GM21576 (cell line): ENCODE results near the gene DNAI7.
A peak's percentile ranks its signal among the peaks of the same experiment; 100 is the strongest.

ENCODE experiments used
- ATAC-seq: cut with Tn5 transposase; IDR thresholded peaks from one replicate; pipeline ENCODE4 v1.9.1; 2021; ENCODE audit warnings: mild to moderate bottlenecking, moderate library complexity; ENCODE audit not compliant: unreplicated experiment

Gene DNAI7, protein sequence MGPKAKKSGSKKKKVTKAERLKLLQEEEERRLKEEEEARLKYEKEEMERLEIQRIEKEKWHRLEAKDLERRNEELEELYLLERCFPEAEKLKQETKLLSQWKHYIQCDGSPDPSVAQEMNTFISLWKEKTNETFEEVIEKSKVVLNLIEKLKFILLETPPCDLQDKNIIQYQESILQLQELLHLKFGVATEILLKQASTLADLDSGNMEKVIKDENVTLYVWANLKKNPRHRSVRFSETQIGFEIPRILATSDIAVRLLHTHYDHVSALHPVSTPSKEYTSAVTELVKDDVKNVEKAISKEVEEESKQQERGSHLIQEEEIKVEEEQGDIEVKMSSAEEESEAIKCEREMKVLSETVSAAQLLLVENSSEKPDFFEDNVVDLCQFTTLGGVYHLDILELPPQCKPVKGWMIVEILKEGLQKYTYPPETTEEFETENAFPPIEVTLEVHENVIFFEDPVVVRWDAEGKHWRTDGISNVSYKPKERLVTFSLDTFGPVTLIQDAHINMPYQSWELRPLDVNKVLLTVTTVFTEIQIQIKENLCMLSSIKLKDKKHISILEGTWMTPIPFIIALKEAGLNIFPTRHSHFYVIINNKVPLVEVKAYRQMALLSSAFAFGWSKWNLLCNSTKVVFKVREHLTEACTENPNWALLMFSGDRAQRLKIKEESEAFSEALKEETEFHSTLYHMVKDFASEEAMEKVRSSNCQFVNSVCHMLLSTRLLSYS

DNA sequence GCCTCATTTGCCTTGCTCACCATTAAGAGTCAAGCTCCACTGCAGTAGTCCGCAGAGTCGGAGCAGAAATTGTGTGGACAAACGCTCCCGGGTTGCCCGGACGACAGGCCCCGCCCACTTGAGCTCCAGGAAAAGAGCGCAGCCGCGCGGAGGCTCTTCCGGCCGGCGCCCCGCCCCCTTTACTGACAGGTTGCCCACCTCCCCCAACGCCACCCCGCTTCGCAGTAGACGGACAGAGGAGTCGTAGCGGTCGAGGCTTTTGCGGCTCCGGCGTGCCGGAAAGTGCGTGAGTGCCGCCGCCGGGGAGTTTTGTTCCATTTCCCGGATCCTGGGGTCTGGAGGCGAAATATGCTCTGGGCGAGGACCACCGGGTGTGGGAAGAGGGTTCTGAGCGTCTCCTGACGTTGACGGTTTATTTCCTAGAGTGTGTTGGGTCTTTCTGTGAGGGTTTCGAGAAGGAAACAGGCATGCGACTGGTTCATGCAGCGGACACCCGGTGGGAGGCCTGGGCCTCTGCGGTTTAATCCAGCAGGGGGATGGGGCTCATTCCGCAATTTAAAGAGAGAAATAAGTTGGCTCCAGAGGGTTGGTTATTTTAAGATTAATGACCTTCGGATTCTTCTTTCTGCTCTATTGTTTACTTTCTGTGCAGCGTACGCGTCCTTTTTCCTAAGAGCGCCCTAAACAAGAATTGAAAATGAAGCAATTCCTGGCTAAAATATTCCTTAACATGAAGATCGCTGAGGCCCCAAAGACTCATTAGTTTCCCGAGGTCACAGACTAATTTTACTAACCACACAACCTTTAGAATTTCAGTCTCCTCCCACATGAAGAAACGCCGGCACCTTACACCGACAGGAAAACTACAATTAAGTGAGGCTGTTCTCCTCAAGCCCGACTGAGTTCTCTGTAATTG, at the start of gene DNAI7, which contains the start of gene ETFRF1:
TSS of gene DNAI7 (minus strand) at position 105 of the 916 bp plus-strand sequence. CDS start at position 23, 82 bp downstream.
TSS of gene ETFRF1 (plus strand) at position 182 of the 916 bp plus-strand sequence. CDS start 8,720 bp downstream, outside the sequence.
- ATAC-seq: peak; percentile 95

DNA sequence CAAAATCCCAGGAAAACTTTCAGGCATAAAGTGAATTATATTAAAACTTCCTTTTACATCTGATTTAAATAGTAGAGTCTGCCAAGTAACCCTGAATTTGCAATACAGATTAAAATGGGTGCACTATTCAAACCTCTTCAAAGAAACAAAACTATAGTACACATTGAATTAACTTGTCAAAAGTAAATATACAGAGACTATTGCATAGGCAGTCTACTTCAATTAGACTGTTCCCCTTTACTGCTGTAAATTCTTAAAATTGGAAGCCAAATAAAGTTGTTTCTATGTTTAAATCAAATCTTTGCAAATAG, 48.7 kb upstream of the DNAI7 start:
- ATAC-seq: no peak

DNA sequence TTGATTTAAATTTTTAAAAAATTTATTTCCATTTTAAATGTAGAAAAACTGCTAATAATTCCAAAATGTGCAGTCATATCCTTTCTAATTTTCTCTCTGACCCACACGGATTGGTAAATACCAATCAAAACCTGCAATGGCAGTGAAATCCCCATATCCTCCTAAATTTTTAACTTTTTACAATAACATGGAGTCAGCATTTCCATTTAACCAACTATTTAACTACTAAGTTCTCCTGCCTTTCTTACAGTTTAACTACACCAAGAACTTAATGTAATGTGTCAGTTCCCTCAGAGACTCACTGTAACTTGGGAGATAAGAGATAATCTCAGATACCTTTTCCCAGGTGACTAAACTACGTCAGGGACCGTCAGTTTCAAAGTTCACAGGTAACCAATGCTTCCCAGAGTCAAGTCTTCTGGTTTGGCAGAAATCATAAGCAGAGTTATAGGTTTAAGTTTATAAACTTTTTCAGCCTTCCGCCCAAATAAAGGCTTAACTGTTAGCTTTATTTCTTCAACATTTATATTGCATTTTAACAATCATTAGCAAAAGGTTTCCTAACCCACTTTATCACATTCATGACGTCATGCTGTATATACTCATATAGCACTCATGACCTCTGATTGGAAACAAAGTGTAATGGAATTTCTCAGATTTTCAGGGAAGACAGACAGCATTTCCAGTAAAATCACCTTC, 48.2 kb upstream of the DNAI7 start:
- ATAC-seq: no peak

DNA sequence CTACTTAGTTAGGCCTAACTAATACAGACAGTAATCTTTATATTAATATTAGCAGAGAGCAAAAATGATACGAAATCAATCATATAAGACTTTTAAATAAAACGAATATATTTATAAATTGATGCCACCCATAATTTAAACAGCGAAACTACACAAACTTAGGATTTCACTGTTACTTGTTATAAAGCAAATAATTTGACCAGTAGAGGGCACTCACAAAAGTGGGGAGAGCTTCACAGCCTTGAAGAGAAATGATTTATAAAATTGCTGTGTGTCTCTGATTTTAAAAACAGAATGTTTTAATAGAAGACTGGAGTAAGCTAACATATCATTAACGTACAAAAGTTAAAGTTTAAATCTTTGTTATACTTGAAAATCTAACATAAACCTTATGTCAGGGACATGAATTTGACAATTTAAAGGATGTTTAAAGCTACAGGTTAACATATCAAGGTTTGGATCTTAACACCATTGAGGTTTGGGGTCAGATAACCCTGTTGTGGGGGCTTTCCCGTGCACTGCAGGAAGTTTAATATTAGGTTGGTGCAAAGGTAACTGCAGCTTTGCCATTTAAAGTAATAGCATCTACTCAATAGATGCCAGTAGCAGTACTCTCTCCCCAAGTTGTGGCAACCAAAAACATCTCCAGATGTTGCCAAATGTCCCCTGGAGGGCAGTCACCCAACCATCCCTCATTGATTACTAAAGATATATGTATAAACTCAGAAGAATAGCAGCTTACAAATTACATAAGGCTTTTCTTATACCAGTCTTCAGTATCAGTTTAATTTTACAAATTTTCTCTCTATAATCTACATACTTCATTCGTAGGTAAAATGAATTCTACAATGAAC, 46.4 kb upstream of the DNAI7 start:
- peak; percentile 60 for ATAC-seq

DNA sequence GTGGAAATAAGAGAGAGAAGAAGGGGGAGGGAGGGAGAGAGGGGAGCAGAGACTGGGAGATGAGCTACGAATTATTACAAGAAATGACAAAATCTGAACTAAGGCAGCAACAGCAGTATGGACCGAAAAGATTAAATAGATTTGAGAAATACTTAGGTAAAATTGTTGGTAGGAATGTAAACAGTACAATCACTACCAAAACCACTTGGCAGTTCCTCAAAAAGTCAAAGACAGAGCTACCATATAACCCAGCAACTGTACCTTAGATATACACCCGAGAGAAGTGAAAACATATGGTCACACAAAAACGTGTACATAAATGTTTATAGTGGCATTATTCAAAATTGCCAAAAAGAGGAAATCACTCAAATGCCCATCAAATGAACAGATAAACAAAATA, 41.7 kb upstream of the DNAI7 start:
- ATAC-seq: no peak

DNA sequence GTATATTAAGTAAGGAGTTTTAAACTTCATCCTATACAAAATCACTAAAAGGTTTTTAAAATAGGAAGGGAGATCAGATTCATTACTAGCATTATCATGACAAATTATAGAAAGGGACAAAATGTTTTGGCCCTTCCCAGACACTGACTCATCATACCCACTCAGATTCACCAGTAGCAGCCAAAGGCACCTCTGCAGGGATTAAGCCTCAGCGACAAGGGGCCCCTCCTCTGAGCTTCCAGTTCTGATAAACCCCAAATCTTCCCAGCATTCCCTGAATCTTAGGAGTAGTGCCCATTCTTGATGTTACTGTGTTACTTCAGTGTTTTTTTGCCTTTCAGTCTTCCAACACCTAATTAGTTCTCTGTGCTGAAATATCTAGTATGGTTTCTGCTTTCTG, 41.2 kb upstream of the DNAI7 start:
- ATAC-seq: no peak

DNA sequence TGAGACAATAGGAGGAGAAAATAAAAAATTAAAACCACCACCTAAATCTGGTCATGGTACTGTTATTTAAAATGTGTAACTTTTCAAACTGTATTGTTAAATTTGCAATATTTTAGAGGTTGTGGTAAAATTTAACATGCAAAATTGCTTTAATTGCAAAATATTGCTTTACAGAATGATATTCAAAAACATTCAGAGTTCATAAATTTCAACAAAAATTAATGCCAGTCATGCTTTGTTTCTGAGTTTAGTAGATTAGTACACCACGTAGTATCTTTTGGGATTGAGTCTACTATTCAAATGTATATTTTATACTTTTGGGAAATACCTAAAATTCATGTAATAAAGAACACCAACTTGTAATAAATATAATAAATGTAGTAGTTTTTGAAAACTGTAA, 18.4 kb upstream of the DNAI7 start:
- ATAC-seq: no peak

DNA sequence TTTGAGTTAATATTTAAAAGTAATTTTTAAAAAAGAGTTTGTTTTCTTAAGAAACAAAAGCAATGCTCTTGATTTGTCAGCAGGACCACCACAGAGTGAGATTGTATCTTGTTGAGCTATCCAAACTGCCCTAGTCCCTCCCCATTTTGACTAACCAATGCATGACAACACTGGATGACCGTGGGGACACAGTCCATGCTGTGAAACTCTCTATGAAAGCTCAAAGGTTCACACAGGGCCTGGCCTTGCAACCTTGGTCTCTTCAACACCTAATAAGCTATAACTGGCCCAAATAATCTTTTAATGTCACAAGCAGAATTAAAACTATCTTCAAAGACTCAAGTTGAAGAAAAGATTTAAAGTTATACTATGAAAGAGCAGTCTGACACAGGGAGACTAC, 13.6 kb upstream of the DNAI7 start:
- no peak for ATAC-seq

DNA sequence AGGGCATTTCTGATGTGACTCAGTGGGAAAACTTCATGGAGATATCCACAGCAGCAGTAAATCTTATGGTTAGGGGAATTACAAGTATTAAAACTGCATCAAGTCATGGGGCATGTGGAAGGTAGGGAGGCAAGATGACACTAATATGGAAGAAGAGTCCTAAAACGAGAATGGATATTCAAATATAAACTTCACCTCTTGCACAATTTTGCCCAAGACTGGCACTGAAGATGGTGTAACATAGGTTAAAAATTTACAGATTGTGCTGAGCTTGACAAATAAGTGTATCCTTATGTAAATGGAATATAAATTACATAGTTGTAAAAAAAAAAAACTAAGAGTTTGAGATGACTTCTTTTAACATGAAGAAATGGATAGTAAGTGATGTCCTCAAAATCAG, 12.9 kb upstream of the DNAI7 start:
- no peak for ATAC-seq

DNA sequence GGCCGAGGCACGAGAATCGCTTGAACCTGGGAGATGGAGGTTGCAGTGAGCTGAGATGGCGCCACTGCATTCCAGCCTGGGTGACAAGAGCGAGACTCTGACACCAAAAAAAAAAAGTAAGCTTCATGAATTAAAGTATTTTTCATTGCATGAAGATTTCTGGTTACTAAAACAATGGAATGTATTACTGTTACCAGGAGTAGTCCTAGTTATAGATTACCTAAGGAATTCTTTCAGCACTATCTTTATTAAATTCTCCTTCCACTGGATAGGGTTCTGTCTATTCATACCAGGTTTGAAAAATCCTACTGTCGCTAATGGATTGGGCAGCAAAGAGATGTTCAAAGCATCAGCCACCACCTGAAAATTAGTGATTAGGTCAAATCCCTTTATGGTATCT, 12.5 kb upstream of the DNAI7 start:
- ATAC-seq: no peak

DNA sequence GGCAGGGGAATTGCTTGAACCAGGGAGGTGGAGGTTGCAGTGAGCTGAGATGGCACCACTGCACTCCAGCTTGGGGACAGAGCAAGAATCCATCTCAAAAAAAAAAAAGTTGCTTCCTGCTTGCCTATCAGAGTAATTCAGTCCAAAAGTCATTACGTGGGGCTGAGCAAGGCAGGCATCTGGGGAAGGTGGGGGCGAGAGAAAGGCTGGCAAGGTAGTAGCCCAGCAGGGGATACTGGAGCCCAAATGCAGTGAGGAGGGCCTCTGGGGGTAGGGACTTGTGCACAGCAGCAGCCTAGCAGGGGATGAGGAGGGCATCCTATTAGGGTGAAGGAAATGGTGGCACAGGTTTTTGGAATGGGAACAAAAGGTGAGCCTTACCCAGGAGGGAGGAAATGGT, 7.2 kb upstream of the DNAI7 start:
- ATAC-seq: no peak

DNA sequence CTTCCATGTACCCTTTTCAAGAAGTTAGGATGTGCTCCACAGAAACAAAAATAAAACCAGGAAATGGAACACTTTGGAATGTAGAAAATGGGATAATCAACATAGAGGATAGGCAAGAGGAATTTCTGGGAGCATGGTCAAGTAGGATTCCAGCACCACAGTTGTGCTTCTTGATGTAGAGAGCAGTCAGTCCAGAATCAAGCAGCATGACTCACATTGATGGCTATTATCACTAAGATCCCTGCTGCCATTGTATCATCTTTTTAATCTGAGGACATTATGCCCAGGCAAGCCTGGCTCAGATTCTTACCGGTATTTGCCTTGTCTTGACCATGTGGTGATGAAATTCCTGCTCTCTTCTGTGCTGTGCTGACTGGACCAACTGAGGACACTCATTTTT, 5.7 kb upstream of the DNAI7 start:
- no peak for ATAC-seq

DNA sequence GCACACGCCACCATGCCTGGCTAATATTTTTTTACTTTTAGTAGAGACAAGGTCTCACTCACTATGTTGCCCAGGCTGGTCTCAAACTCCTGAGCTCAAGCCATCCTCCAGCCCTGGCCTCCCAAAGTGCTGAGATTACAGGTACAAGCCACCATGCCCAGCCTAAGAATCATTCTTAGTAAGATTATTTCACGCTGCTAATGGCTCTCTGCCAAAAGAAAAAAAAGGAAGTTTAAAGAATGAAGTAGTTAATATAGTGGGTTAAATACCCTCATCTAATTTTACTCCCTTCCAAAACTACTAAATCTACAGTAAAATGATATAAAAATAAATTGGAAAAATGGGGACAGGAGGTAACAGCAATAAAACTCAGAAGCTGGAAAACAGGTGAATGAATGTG, 2.6 kb upstream of the DNAI7 start:
- no peak for ATAC-seq

DNA sequence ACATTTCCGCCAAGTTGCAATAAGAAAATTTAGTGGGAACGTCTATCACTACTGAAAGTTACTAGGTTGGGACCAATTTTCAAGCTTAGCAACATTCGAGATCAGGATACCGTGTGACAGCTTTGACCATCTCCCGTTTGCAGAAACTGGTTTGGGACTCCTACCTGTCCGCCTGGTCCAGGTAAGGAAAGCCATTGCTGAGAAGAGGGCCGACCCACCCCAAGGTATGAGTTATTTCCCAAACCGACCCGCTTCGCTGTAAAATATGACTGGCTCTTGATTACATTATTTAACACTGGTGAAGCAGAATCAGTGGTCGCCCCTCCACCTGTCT, 271 bp downstream of the DNAI7 start:
- ATAC-seq: no peak

DNA sequence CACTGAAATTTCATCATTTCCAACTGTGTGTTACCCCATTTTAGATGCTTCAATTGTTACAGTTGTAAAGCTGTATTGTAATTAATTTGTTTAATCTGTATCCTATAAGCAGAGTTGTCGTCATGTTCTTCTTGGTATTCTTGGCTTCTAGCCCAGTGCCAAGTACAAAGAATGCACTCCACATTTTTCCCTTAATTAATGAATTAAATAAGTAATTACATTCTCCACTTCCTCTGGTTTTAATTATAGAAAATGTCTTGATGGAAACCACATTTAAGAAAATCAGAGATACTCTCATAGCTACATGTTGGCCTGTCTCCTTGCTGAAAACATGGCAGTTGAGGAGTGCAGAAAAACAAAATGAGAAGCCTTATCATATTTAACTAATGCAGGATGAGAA, 746 bp downstream of the DNAI7 start:
- no peak for ATAC-seq

DNA sequence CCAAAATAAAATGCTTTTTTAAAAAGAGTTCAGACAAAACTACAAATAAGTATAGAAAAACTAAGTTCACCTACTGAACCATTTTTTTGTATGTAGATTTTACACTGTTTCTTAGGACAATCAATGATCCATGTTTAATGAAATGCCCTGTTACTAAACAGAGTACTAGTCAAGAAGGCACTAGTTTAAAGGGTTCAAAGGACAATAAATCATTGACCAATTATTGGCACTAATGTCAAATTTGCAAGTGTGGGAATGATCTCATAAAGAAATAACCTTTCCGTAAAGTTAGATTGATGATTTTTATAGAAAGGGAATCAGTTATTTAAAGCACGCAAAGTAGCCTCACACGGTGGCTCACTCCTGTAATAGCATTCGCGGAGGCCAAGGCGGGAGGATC, 4.2 kb downstream of the DNAI7 start:
- no peak for ATAC-seq

DNA sequence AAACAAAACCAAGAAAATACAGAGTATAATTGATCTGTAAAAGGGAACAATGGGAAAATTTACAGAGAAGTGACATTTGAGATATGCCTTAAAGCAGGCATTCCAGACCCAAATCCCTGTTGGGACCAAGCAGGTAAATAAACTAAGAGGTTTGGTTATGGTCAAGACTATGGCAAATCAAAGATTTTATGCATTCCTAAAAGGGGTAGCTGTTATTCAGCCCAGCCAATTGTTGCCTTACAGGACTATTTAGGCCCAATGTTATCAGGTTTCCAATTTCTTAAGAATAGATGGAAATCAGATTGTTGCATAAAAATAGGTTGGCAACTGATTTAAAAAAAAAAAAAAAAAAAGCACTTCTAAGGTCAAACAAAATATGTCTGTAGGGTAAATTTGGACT, 5.3 kb downstream of the DNAI7 start:
- no peak for ATAC-seq

DNA sequence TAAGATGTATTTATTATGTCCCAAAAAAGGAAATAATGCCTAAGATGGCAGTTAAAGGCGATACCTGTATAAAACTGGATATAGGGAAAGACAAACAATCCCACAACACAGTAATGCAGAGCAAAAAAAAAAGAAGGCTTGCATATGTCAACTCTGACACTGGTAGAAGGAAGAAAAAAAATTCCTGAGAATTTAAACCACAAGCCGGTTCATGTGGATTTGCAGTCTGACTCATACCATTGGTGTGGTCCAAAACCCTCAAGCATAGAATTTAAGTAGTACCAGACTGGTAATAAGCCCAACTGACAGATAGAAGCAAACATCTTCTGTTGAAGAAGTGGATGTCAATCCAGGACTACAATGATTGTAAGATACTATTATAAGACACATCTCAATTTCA, 7.2 kb downstream of the DNAI7 start:
- ATAC-seq: no peak

DNA sequence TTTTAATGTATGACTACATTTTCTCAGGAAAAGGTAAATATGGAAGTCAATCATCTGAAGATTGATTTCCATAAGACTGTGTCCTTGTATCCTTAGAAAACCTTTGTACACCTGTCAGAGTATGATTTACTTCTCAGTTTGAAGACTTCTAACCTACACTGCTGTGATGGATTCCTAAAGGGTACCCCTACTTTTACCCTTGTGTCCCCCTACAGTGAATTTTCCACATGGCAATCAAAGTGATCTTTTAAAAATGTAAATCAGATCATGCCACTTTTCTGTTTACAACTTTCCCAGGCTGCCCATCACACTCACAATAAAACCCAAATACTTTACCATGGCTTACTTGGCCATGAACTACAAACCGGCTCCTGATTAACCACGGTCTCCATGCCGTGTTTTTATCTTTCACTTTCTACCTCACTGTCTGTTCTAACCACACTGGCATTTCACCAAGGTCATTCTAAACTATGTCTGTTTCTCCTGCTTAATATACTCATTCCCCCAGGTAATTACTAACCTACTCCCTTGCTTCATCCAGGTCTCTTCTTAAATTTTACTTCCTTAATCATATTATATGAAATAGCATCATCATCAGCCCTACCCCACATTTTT, 8.1 kb downstream of the DNAI7 start:
- ATAC-seq: peak; percentile 92
